Right lobe of liver (tissue), 4 donors: ENCODE data around the gene PPP2R5A.

Source experiments
- CTCF ChIP-seq, 4 donors: fragments of 200-600 bp in 3 of 4; fragments of 450-650 bp in 1 of 4; IDR thresholded peaks; one replicate each; pipeline versions ENCODE4 v1.5.1 to v1.8.0; 2016 to 2022; ENCODE audit warnings: antibody characterized with exemption in 4 of 4, mild to moderate bottlenecking in 2 of 4
- POLR2A ChIP-seq: fragments of 450-650 bp; IDR thresholded peaks from one replicate; pipeline ENCODE4 v1.6.1; 2017; ENCODE audit warnings: antibody characterized with exemption, mild to moderate bottlenecking
- donor health status: DM: no; HTN: no; CAD: no.
- donor health status: DM: no; HTN: no; CAD: no.
- donor health status: DM: no; HTN: yes; CAD: no.

DNA sequence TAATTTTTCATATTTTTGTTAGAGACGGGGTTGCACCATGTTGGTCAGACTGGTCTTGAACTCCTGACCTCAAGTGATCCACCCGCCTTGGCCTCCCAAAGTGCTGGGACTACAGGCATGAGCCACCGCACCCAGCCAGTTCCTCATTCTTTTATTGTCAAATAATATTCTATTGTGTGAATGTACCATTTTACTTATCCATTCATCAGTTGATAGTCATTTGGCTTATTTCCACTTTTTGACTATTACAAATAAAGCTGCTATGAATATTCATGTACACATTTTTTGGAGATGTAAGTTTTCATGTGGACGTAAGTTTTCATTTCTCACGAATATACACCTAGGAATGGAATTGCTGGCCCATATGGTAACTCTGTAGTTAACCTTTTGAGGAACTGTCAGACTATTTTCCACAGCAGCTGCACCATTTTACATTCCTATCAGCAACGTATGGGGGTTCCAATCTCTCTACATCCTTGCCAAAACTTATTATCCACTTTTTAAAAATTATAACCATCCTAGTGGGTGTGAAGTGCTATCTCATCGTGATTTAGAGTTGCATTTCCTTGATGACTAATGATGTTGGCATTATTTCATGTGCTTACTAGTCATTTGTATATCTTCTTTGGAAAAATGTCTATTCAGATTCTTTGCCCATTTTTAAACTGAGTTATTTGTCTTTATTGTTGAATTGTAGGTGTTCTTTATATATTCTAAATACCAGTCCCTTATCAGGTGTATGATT is 116.8 kb downstream of the PPP2R5A start:
- TF ChIP-seq CTCF (IDR thresholded peaks at IDR 0.05) (no peak), POLR2A (no peak)
